Measurements from ENCODE around the gene SIPA1L3.
A peak's percentile ranks its signal among the peaks of the same experiment; 100 is the strongest.

Gene SIPA1L3

DNA sequence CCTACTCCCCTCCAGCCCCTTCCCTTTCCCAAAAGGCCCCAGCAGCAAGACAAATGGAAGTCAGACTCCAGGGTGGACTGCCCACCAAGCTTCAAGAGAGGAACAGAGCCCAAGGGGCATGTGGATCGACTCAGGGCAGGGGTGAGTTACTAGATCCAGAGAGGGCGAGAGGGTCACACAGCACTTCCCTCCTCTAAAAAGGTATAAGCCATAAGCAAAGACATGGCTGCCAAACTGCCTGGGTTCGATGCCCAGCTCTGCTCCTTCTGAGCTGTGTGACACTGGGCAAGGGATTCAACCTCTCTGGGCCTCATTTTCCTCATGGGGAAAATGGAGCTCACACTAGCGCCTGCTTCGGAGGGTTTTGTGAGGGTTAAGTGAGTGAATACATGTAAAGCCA, 345.4 kb downstream of the SIPA1L3 start:
- DNase-seq, result no peak
- Mint-ChIP-seq H3K9me3 (peaks cover 0 to 4% of the 10 kb centered on the region in 2 donors), H3K27ac (peak overlapping the region; percentile 47), H3K4me1 (peaks cover 45 to 79% of the 10 kb centered on the region in 2 donors), H3K27me3 (no peaks in the 10 kb centered on the region), H3K36me3 (peaks cover 56 to 71% of the 10 kb centered on the region in 2 donors), H3K4me3 (peak overlapping the region; percentile 94 to 95)
- ATAC-seq (replicated peaks), result no peak

DNA sequence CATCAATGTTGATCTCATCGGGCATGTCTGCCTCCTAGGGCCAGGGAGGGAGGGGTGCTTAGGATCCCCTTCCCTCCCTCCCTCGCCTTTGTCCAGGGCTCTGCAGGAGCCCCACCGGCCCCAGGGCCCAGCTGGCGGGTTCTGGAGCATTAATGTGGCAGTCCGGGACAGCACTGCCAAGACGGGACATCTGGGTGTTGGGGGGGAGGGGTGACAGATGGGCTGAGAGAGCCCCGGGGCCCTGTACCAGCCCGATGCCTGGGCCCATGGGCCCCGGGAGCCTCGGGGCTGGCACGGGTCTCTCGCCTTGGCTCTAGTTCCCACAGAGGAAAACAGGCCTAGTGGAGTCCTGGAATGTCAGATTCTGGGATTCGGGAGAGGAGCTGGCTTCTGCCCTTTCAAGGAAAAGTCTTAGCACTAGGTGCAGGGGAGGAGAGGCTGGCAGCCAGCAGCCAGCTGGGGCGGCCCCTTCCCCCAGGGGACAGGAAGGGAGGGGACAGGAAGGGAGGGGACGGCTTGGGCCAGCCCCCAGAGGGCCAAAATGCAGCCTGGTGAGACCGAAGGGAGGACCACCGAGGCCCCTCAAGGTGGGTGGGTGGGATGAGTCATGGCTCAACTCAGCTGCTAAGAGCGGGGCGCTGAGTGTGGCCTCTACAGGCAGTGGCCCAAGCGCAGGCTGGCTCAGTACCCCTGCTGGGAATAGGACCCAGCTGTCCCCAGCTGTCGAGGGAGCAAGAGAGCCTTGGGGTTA, 346.1 kb downstream of the SIPA1L3 start:
- peaks cover 42 to 77% of the 10 kb centered on the region in 2 donors for H3K4me1 Mint-ChIP-seq
- H3K4me3 Mint-ChIP-seq, result peak overlapping the region; percentile 94 to 95
- H3K27ac Mint-ChIP-seq, result peak overlapping the region; percentile 89
- DNase-seq, result peak; percentile 61
- H3K36me3 Mint-ChIP-seq, result peaks cover 57 to 68% of the 10 kb centered on the region in 2 donors
- peak; percentile 36 to 41 for ATAC-seq (replicated peaks)
- peaks cover 0 to 4% of the 10 kb centered on the region in 2 donors for H3K9me3 Mint-ChIP-seq
- no peaks in the 10 kb centered on the region for H3K27me3 Mint-ChIP-seq

DNA sequence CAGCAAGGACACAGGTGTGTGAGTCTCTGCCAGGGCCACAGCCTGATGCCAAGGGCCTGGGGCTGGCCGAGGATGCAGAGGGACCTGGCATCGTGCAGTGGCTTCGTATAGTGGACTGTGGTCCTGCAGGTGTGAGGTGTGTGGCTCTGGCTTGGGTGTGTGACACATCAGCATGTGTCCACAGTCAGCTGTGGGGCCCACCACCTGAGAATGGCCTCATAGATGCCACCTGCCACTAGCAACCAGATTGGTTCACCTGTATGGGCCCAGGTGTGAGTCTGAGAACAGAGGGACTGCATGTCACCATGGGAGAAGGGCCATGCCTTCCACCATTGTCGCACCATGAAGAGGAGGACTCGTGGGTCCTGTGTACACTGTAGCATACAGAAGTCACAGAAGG, 346.8 kb downstream of the SIPA1L3 start:
- H3K4me3 Mint-ChIP-seq, result peak overlapping the region; percentile 94 to 95
- H3K9me3 Mint-ChIP-seq, result peaks cover 0 to 4% of the 10 kb centered on the region in 2 donors
- peaks cover 43 to 74% of the 10 kb centered on the region in 2 donors for H3K4me1 Mint-ChIP-seq
- ATAC-seq (replicated peaks), result no peak
- peak overlapping the region; percentile 75 for H3K27ac Mint-ChIP-seq
- H3K36me3 Mint-ChIP-seq, result peaks cover 54 to 64% of the 10 kb centered on the region in 2 donors
- no peak for DNase-seq
- no peaks in the 10 kb centered on the region for H3K27me3 Mint-ChIP-seq

DNA sequence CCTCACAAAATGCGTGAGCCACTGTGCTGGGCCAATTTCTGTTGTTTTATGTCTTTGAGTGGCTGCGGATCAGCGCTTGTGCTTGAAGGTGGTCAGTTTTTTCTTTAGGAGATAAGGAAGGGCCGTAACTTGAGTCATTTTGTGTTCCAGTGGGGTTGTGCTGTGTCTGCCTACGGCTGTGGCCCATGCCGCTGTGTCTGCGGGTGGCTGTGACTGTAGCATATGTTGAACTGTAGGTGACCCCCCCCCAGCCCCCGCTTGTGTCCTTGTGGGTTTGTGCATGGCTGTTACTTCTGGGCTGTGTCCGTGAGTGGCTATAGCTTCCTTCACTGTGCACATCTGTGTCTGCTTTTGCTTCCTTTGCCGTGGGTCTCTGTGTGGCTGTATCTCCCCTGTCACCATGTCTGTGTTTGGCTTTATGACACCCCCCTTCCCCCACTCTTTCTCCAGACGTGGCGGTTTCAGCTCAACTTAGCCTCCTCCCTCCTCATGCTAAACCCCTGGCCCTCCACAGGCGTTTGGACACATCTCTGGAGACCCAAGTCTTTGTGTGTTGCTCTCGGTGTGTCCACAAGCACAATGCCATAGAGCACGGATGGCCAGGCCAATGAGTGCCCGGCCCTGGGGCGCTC, 348.5 kb downstream of the SIPA1L3 start:
- peaks cover 0 to 3% of the 10 kb centered on the region in 2 donors for H3K9me3 Mint-ChIP-seq
- H3K4me1 Mint-ChIP-seq, result peaks cover 42 to 79% of the 10 kb centered on the region in 2 donors
- no peak for DNase-seq
- H3K36me3 Mint-ChIP-seq, result peaks cover 51 to 58% of the 10 kb centered on the region in 2 donors
- peak; percentile 16 to 31 for ATAC-seq (replicated peaks)
- peak overlapping the region; percentile 97 for H3K27ac Mint-ChIP-seq
- peak overlapping the region; percentile 94 to 95 for H3K4me3 Mint-ChIP-seq
- no peaks in the 10 kb centered on the region for H3K27me3 Mint-ChIP-seq

Data from stimulated activated naive B cell treated with anti-CD40 and anti-IgM and Interleukin-4, amounts not matched to agents 10 μg/mL and 1 μg/mL and 100 μg/mL, for 72 hours (primary cell).